GM12874 (cell line): ENCODE measurements around the gene KCTD11.

Experiments used
- TF ChIP-seq, protein P1 (sequence below): IDR thresholded peaks from 2 replicates; pipeline ENCODE4 v1.5.1; 2011; ENCODE audit warnings: low read depth, mild to moderate bottlenecking, control low read depth, low read length, moderate library complexity; ENCODE audit not compliant: insufficient read depth

Gene KCTD11

DNA sequence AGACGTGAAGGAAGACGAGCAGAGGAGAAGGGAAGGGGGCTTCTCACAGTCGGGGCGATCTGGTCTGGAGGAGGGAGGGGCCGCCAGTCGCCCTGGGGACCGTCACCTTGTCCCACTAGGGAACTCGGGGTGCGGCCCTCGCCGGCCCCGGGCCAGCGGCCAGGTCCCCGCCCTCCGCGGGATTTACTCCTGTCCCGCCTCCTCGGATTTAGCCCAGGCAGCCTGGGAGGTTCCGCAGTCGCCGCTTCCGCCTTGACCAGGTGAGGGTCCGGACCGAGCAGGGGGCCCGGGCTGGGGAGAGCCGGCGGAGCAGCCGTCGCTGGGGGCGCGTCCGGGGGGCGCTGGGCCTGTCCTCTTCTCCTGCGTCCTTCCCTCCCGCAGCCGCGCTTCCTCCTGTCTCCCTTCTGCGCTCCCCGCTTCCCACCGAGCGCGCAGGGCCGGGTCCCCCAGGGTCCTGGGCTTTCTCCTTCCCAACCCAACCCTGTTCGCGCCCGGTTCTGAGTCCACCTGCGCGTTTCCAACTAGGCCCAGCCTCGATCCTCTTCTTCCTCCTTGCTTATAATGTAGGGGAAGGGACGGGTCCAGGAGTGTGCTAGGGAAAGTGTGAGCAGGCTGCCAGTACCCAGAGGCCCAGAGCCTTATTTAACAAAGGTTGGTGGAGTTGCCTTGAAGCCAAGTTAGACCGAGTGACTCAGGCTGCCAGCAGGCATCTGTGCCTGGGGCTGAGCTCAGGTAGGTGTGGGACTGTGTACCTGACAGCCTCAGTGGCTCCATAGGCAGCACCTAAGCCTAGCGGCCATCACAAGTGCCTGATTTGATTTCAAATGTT, 29.1 kb downstream of the KCTD11 start, which contains the start of gene TNK1:
TNK1 (plus strand) TSS at position 235 of the 829 bp plus-strand sequence. CDS start 1,838 bp downstream, outside the sequence.
- TF ChIP-seq, protein P1, sequence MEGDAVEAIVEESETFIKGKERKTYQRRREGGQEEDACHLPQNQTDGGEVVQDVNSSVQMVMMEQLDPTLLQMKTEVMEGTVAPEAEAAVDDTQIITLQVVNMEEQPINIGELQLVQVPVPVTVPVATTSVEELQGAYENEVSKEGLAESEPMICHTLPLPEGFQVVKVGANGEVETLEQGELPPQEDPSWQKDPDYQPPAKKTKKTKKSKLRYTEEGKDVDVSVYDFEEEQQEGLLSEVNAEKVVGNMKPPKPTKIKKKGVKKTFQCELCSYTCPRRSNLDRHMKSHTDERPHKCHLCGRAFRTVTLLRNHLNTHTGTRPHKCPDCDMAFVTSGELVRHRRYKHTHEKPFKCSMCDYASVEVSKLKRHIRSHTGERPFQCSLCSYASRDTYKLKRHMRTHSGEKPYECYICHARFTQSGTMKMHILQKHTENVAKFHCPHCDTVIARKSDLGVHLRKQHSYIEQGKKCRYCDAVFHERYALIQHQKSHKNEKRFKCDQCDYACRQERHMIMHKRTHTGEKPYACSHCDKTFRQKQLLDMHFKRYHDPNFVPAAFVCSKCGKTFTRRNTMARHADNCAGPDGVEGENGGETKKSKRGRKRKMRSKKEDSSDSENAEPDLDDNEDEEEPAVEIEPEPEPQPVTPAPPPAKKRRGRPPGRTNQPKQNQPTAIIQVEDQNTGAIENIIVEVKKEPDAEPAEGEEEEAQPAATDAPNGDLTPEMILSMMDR: no peak

DNA sequence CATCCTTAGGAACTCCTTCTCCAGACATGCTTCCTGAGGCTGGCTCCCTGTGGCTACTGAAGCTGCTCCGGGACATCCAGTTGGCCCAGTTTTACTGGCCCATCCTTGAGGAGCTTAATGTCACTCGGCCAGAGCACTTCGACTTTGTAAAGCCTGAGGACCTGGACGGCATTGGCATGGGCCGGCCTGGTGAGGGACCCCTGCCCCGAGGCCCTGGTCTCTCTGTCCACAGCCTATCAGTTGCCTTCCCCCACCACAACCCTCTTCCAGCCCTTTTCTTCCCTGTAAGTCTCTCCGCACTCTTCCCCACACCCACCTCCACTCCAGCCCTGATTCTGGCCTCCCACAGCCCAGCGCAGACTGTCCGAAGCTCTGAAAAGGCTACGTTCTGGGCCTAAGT, 30.9 kb downstream of the KCTD11 start:
- TF ChIP-seq, protein P1: no peak

- TF ChIP-seq, protein P1: no peak
Measured at GRCh38 chr17:7383371-7383741, 31.4 kb downstream of the KCTD11 start.

- TF ChIP-seq, protein P1: no peak
Measured at GRCh38 chr17:7383742-7384488, 32.0 kb downstream of the KCTD11 start.

- TF ChIP-seq, protein P1: no peak
Measured at GRCh38 chr17:7384489-7385081, 32.6 kb downstream of the KCTD11 start.

DNA sequence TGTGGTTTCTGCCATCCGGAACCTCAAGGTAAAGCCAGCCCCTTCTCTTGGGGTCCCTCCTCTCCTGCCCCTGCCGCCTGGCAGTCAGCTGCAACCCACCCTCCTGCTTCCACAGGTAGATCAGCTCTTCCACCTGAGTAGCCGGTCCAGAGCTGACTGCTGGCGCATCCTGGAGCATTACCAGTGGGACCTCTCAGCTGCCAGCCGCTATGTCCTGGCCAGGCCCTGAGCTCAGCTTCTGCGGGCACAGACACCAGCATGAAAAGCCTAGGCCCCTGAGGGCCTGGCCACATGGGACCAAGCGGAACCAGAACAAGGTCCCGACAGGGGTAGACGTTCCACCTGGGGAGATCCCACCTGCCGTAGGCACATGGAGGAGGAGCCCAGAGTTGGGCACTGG, 36.9 kb downstream of the KCTD11 start:
- TF ChIP-seq, protein P1: no peak
